ENCODE measurements around the gene SEMA3A. TPM values are rescaled to one million over a fixed set of nuclear protein-coding genes. Genes with fewer than 3 reads are reported as not detected.
"Not testable (repeated sequence)": the region's sequence is repeated elsewhere in the genome, so short reads cannot be mapped to it uniquely, and the experiment has no call there.

SEMA3A gene
- 7.2 and 9.4 TPM in 2 replicates for total RNA-seq (2014; rRNA removed; shearing (Covaris generic))

GRCh38 chr7:84194484-84195271 is at the start of gene SEMA3A:
SEMA3A (minus strand) TSS chr7:84194789; CDS start chr7:84194586, 203 bp downstream.
- DNase-seq (ENCODE audit: low spot score), result peak; percentile 87

- not testable (repeated sequence) for DNase-seq (ENCODE audit: low spot score)
These were observed 48.4 kb upstream of the SEMA3A start for GRCh38 chr7:84243037-84243436.

- no peak for DNase-seq (ENCODE audit: low spot score)
These were observed 44.0 kb upstream of the SEMA3A start for GRCh38 chr7:84238596-84238995.

GRCh38 chr7:84237533-84238173 is 43.1 kb upstream of the SEMA3A start:
- peak; percentile 24 for DNase-seq (ENCODE audit: low spot score)

GRCh38 chr7:84236398-84236797 is 41.8 kb upstream of the SEMA3A start:
- peak; percentile 25 for DNase-seq (ENCODE audit: low spot score)

GRCh38 chr7:84232646-84233045 is 38.1 kb upstream of the SEMA3A start:
- peak; percentile 28 for DNase-seq (ENCODE audit: low spot score)

GRCh38 chr7:84231157-84231556 is 36.6 kb upstream of the SEMA3A start:
- no peak for DNase-seq (ENCODE audit: low spot score)

- no peak for DNase-seq (ENCODE audit: low spot score)
These were observed 35.9 kb upstream of the SEMA3A start for GRCh38 chr7:84230491-84230890.

GRCh38 chr7:84228526-84228925 is 33.9 kb upstream of the SEMA3A start:
- no peak for DNase-seq (ENCODE audit: low spot score)

GRCh38 chr7:84226759-84227158 is 32.2 kb upstream of the SEMA3A start:
- DNase-seq (ENCODE audit: low spot score), result no peak

- DNase-seq (ENCODE audit: low spot score), result no peak
These were observed 29.9 kb upstream of the SEMA3A start for GRCh38 chr7:84224505-84224904.

- peak; percentile 59 for DNase-seq (ENCODE audit: low spot score)
These were observed 24.7 kb upstream of the SEMA3A start for GRCh38 chr7:84219310-84219709.

- peak; percentile 66 for DNase-seq (ENCODE audit: low spot score)
These were observed 24.1 kb upstream of the SEMA3A start for GRCh38 chr7:84218681-84219080.

- no peak for DNase-seq (ENCODE audit: low spot score)
These were observed 21.9 kb upstream of the SEMA3A start for GRCh38 chr7:84216472-84216871.

GRCh38 chr7:84214757-84215156 is 20.2 kb upstream of the SEMA3A start:
- DNase-seq (ENCODE audit: low spot score), result not testable (repeated sequence)

GRCh38 chr7:84210301-84210700 is 15.7 kb upstream of the SEMA3A start:
- no peak for DNase-seq (ENCODE audit: low spot score)

GRCh38 chr7:84209006-84209405 is 14.4 kb upstream of the SEMA3A start:
- DNase-seq (ENCODE audit: low spot score), result no peak

GRCh38 chr7:84207615-84208014 is 13.0 kb upstream of the SEMA3A start:
- DNase-seq (ENCODE audit: low spot score), result no peak

- no peak for DNase-seq (ENCODE audit: low spot score)
These were observed 12.4 kb upstream of the SEMA3A start for GRCh38 chr7:84207025-84207424.

GRCh38 chr7:84204655-84205054 is 10.1 kb upstream of the SEMA3A start:
- DNase-seq (ENCODE audit: low spot score), result no peak

GRCh38 chr7:84202855-84203254 is 8.3 kb upstream of the SEMA3A start:
- no peak for DNase-seq (ENCODE audit: low spot score)

- peak; percentile 37 for DNase-seq (ENCODE audit: low spot score)
These were observed 6.3 kb upstream of the SEMA3A start for GRCh38 chr7:84200859-84201258.

- DNase-seq (ENCODE audit: low spot score), result no peak
These were observed 4.6 kb upstream of the SEMA3A start for GRCh38 chr7:84199216-84199615.
